GM23338 (cell line): ENCODE data around the gene THADA. TPM values are rescaled to one million over a fixed set of nuclear protein-coding genes. Genes with fewer than 3 reads are reported as not detected.

Experiments
- ATAC-seq: fragments of 200-7000 bp; cut with Tn5 transposase; 3 replicates; pipeline ENCODE4 v1.9.1; 2020
- DNase-seq: peaks from one replicate; pipeline ENCODE4 v3.0.0-alpha.2; 2015; ENCODE audit warnings: low spot score
- H2AFZ ChIP-seq: fragments of 200-600 bp; sonication (generic); 2 replicates; pipeline ENCODE4 v1.8.0; 2016; ENCODE audit warnings: antibody characterized with exemption, mild to moderate bottlenecking, moderate library complexity
- H3F3A ChIP-seq: fragments of 200-600 bp; sonication (generic); replicated peaks from 2 replicates; pipeline ENCODE4 v1.8.0; 2017; ENCODE audit warnings: antibody characterized with exemption, mixed run types, low read depth
- H3K27ac ChIP-seq: fragments of 200-600 bp; sonication (generic); 2 replicates; pipeline ENCODE4 v1.6.1; 2016; ENCODE audit warnings: low read depth
- H3K27me3 ChIP-seq: fragments of 200-600 bp; sonication (generic); 2 replicates; pipeline ENCODE4 v1.8.0; 2016; ENCODE audit warnings: mild to moderate bottlenecking, mixed run types, moderate library complexity; ENCODE audit not compliant: insufficient read depth
- H3K36me3 ChIP-seq: fragments of 200-600 bp; sonication (generic); 2 replicates; pipeline ENCODE4 v1.8.0; 2016; ENCODE audit warnings: mild to moderate bottlenecking; ENCODE audit not compliant: insufficient read depth
- H3K4me1 ChIP-seq: fragments of 200-600 bp; sonication (generic); 2 replicates; pipeline ENCODE4 v1.8.0; 2016; ENCODE audit warnings: mild to moderate bottlenecking, moderate library complexity; ENCODE audit not compliant: insufficient read depth
- H3K4me2 ChIP-seq: fragments of 200-600 bp; sonication (generic); 2 replicates; pipeline ENCODE4 v1.7.1; 2017; ENCODE audit warnings: mixed run types
- H3K4me3 ChIP-seq: fragments of 200-600 bp; sonication (generic); 2 replicates; pipeline ENCODE4 v1.6.1; 2016; ENCODE audit warnings: mixed run types
- H3K79me2 ChIP-seq: fragments of 200-600 bp; sonication (generic); replicated peaks from 2 replicates; pipeline ENCODE4 v1.8.0; 2017; ENCODE audit warnings: mild to moderate bottlenecking; ENCODE audit not compliant: insufficient read depth
- H3K9me2 ChIP-seq: fragments of 200-600 bp; sonication (generic); 2 replicates; pipeline ENCODE4 v1.8.0; 2017; ENCODE audit not compliant: insufficient read depth
- H4K20me1 ChIP-seq: fragments of 200-600 bp; sonication (generic); replicated peaks from 2 replicates; pipeline ENCODE4 v1.8.0; 2017; ENCODE audit warnings: mild to moderate bottlenecking; ENCODE audit not compliant: insufficient read depth
- H3K27ac Mint-ChIP-seq: 2 replicates; pipeline ENCODE4 v1.8.0; 2020; ENCODE audit warnings: inconsistent platforms, mild to moderate bottlenecking, moderate library complexity, mixed read lengths
- H3K27me3 Mint-ChIP-seq: 3 replicates; pipeline ENCODE4 v1.8.0; 2022; ENCODE audit warnings: low read depth, mild to moderate bottlenecking, moderate library complexity, mixed read lengths, inconsistent platforms; ENCODE audit not compliant: insufficient read depth, poor library complexity
- H3K36me3 Mint-ChIP-seq: 3 replicates; pipeline ENCODE4 v1.8.0; 2021; ENCODE audit warnings: low read depth, mild to moderate bottlenecking, inconsistent platforms, moderate library complexity, mixed read lengths
- H3K4me1 Mint-ChIP-seq: 3 replicates; pipeline ENCODE4 v1.8.0; 2020; ENCODE audit warnings: mild to moderate bottlenecking, inconsistent platforms, mixed read lengths
- H3K4me3 Mint-ChIP-seq: 3 replicates; pipeline ENCODE4 v1.8.0; 2021; ENCODE audit warnings: moderate library complexity, mild to moderate bottlenecking, inconsistent platforms, mixed read lengths
- H3K9me3 Mint-ChIP-seq: 3 replicates; pipeline ENCODE4 v1.8.0; 2020; ENCODE audit warnings: moderate library complexity, mild to moderate bottlenecking, inconsistent platforms, mixed read lengths
- CREB1 ChIP-seq: fragments of 250-450 bp; sonication (Bioruptor Pico); IDR thresholded peaks from 2 replicates; pipeline ENCODE4 v1.5.0; 2020; ENCODE audit warnings: low read depth, mild to moderate bottlenecking, moderate library complexity
- CTCF ChIP-seq, 2 experiments: fragments of 200-600 bp in 1 of 2; sonication (generic) in 1 of 2; conservative IDR thresholded peaks; 2 replicates each; pipeline versions ENCODE4 v1.5.1 to v1.6.1; 2016 to 2017; ENCODE audit warnings: antibody characterized with exemption in 2 of 2, low read depth in 2 of 2, mild to moderate bottlenecking in 2 of 2, moderate library complexity in 1 of 2
- EZH2 ChIP-seq: fragments of 200-600 bp; sonication (generic); IDR thresholded peaks from one replicate; pipeline ENCODE4 v1.8.0; 2017; ENCODE audit warnings: antibody characterized with exemption, mild to moderate bottlenecking, low read depth; ENCODE audit not compliant: unreplicated experiment
- EZH2phosphoT487 ChIP-seq: fragments of 200-600 bp; sonication (generic); IDR thresholded peaks from one replicate; pipeline ENCODE4 v1.8.1; 2018; ENCODE audit warnings: antibody characterized with exemption; ENCODE audit not compliant: unreplicated experiment
- JUNB ChIP-seq: IDR thresholded peaks from one replicate; pipeline ENCODE4 v1.6.1; 2016; ENCODE audit warnings: antibody characterized with exemption; ENCODE audit not compliant: unreplicated experiment
- NANOG ChIP-seq: IDR thresholded peaks from 2 replicates; pipeline ENCODE4 v1.6.1; 2016; ENCODE audit warnings: antibody characterized with exemption, borderline replicate concordance
- POLR2AphosphoS5 ChIP-seq: IDR thresholded peaks from 2 replicates; pipeline ENCODE4 v1.6.1; 2016; ENCODE audit warnings: antibody characterized with exemption, low read depth
- REST ChIP-seq: IDR thresholded peaks from one replicate; pipeline ENCODE4 v1.6.1; 2018; ENCODE audit warnings: antibody characterized with exemption; ENCODE audit not compliant: unreplicated experiment
- STAT1 ChIP-seq: IDR thresholded peaks from one replicate; pipeline ENCODE4 v1.6.1; 2016; ENCODE audit warnings: antibody characterized with exemption; ENCODE audit not compliant: unreplicated experiment
- ZNF114 ChIP-seq: fragments of 250-450 bp; sonication (Bioruptor Pico); IDR thresholded peaks from 2 replicates; pipeline ENCODE4 v1.5.0; 2020; ENCODE audit warnings: mild to moderate bottlenecking, moderate library complexity
- ZNF331 ChIP-seq: fragments of 250-450 bp; sonication (Bioruptor Pico); IDR thresholded peaks from 2 replicates; pipeline ENCODE4 v1.5.0; 2020; ENCODE audit warnings: low read depth, mild to moderate bottlenecking, moderate library complexity
- polyA plus RNA-seq: library from polyadenylated mRNA; unstranded; fragments of >200 nt; fragmentation: Nextera tagmentation; extraction: Ambion mirVana; gene quantifications from 2 replicates; pipeline ENCODE4 v1.2.1, GENCODE V29; 2016
- total RNA-seq: library from RNA; depleted of rRNA; stranded (reverse); fragments of >200 nt; shearing (Covaris generic); gene quantifications from 2 replicates; pipeline ENCODE4 v1.2.3, GENCODE V29; 2014
- TF ChIP-seq, protein P1 (sequence below): fragments of 250-450 bp; sonication (Bioruptor Pico); IDR thresholded peaks from 2 replicates; pipeline ENCODE4 v1.5.0; 2020; ENCODE audit warnings: mild to moderate bottlenecking, moderate library complexity
- TF ChIP-seq, protein P2 (sequence below): IDR thresholded peaks from 2 replicates; pipeline ENCODE4 v1.6.1; 2016; ENCODE audit warnings: antibody characterized with exemption

Gene THADA
- total and polyA plus RNA-seq, 2 experiments from 2014 or later = 17.0 to 30.7 TPM

DNA sequence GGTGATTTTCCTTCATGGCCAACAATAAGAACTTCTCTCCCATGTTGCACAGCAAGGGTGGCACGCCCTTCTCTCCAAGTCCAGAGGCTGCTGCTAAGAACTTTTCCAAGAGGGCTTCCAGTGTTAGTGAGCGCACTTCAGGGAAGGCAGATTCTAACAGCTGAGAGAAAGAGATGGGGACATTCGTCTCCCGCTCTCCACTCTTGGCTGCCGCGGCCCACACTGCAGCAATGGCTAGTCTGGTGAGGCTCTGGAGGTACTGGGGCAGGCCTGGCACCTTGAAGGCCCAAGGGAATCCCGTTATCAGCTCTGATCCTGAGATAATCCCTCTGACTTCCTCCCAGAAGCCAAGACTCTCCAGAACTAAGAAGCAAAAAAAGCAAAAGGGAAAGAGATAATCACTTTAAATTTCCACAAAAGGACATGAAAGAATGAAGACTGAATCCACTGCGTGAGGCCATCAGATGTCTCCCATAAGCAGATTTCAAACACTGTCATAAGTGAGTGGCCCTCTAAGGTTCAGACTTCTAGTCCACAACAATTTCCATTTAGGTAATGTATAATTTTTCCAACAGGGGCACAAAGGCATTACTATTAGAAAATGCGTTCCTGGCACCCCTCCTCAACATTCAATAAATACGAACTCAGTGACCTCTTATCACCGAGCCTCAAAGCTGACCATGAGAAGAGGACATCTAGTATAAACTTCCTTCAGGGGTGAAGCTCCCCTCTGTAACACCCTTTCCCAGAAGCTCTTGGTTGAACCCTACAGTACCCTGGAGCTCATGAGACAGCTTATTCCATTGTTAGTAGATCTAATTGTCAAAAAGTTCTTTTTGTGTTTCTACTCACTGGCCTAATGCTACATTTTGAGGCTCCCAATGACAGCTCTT is 302.7 kb downstream of the THADA start:
- Histone ChIP-seq H3K27ac (no peak overlapping the region), H3K4me2 (no peak overlapping the region), H3K9me2 (no peaks in the 10 kb centered on the region; the same call in 1 of the 2 replicates), H2AFZ (no peak overlapping the region), H3K27me3 (no peaks in the 10 kb centered on the region), H3K4me1 (no peaks in the 10 kb centered on the region), H3F3A (no peaks in the 10 kb centered on the region), H3K4me3 (no peak overlapping the region), H3K36me3 (no peaks in the 10 kb centered on the region), H3K79me2 (no peaks in the 10 kb centered on the region), H4K20me1 (no peaks in the 10 kb centered on the region)
- peaks cover 17% of the 10 kb centered on the region; the same call in 2 of the 3 replicates for H3K36me3 Mint-ChIP-seq
- H3K27ac Mint-ChIP-seq = no peak overlapping the region
- no peaks in the 10 kb centered on the region for H3K27me3 Mint-ChIP-seq
- H3K4me3 Mint-ChIP-seq = no peak overlapping the region
- no peak for ATAC-seq
- no peak for DNase-seq
- no peaks in the 10 kb centered on the region for H3K4me1 Mint-ChIP-seq
- H3K9me3 Mint-ChIP-seq = peaks cover 15% of the 10 kb centered on the region; the same call in 2 of the 3 replicates
- no peak for TF ChIP-seq JUNB
- TF ChIP-seq STAT1 = no peak
- TF ChIP-seq, protein P1, sequence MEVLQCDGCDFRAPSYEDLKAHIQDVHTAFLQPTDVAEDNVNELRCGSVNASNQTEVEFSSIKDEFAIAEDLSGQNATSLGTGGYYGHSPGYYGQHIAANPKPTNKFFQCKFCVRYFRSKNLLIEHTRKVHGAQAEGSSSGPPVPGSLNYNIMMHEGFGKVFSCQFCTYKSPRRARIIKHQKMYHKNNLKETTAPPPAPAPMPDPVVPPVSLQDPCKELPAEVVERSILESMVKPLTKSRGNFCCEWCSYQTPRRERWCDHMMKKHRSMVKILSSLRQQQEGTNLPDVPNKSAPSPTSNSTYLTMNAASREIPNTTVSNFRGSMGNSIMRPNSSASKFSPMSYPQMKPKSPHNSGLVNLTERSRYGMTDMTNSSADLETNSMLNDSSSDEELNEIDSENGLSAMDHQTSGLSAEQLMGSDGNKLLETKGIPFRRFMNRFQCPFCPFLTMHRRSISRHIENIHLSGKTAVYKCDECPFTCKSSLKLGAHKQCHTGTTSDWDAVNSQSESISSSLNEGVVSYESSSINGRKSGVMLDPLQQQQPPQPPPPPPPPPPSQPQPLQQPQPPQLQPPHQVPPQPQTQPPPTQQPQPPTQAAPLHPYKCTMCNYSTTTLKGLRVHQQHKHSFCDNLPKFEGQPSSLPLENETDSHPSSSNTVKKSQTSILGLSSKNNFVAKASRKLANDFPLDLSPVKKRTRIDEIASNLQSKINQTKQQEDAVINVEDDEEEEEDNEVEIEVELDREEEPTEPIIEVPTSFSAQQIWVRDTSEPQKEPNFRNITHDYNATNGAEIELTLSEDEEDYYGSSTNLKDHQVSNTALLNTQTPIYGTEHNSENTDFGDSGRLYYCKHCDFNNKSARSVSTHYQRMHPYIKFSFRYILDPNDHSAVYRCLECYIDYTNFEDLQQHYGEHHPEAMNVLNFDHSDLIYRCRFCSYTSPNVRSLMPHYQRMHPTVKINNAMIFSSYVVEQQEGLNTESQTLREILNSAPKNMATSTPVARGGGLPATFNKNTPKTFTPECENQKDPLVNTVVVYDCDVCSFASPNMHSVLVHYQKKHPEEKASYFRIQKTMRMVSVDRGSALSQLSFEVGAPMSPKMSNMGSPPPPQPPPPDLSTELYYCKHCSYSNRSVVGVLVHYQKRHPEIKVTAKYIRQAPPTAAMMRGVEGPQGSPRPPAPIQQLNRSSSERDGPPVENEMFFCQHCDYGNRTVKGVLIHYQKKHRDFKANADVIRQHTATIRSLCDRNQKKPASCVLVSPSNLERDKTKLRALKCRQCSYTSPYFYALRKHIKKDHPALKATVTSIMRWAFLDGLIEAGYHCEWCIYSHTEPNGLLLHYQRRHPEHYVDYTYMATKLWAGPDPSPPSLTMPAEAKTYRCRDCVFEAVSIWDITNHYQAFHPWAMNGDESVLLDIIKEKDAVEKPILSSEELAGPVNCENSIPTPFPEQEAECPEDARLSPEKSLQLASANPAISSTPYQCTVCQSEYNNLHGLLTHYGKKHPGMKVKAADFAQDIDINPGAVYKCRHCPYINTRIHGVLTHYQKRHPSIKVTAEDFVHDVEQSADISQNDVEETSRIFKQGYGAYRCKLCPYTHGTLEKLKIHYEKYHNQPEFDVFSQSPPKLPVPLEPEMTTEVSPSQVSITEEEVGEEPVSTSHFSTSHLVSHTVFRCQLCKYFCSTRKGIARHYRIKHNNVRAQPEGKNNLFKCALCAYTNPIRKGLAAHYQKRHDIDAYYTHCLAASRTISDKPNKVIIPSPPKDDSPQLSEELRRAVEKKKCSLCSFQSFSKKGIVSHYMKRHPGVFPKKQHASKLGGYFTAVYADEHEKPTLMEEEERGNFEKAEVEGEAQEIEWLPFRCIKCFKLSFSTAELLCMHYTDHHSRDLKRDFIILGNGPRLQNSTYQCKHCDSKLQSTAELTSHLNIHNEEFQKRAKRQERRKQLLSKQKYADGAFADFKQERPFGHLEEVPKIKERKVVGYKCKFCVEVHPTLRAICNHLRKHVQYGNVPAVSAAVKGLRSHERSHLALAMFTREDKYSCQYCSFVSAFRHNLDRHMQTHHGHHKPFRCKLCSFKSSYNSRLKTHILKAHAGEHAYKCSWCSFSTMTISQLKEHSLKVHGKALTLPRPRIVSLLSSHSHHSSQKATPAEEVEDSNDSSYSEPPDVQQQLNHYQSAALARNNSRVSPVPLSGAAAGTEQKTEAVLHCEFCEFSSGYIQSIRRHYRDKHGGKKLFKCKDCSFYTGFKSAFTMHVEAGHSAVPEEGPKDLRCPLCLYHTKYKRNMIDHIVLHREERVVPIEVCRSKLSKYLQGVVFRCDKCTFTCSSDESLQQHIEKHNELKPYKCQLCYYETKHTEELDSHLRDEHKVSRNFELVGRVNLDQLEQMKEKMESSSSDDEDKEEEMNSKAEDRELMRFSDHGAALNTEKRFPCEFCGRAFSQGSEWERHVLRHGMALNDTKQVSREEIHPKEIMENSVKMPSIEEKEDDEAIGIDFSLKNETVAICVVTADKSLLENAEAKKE (CRISPR knock-in tag) = no peak
- no peak for TF ChIP-seq EZH2
- TF ChIP-seq CTCF (conservative IDR thresholded peaks at IDR 0.05; ENCODE audit: low read depth in 2 of 2) = no peak
- TF ChIP-seq ZNF331 = no peak
- TF ChIP-seq, protein P2, sequence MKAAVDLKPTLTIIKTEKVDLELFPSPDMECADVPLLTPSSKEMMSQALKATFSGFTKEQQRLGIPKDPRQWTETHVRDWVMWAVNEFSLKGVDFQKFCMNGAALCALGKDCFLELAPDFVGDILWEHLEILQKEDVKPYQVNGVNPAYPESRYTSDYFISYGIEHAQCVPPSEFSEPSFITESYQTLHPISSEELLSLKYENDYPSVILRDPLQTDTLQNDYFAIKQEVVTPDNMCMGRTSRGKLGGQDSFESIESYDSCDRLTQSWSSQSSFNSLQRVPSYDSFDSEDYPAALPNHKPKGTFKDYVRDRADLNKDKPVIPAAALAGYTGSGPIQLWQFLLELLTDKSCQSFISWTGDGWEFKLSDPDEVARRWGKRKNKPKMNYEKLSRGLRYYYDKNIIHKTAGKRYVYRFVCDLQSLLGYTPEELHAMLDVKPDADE = no peak
- no peak for TF ChIP-seq EZH2phosphoT487
- no peak for TF ChIP-seq POLR2AphosphoS5
- TF ChIP-seq ZNF114 (CRISPR knock-in tag) = no peak
- TF ChIP-seq CREB1 = no peak
- TF ChIP-seq REST = no peak
- TF ChIP-seq NANOG = no peak
